HG03571 (cell line): ENCODE data around the gene JPT2.

Experiments used
- ATAC-seq: cut with Tn5 transposase; IDR thresholded peaks from one replicate; pipeline ENCODE4 v1.9.1; 2021; ENCODE audit not compliant: unreplicated experiment

Gene JPT2

DNA sequence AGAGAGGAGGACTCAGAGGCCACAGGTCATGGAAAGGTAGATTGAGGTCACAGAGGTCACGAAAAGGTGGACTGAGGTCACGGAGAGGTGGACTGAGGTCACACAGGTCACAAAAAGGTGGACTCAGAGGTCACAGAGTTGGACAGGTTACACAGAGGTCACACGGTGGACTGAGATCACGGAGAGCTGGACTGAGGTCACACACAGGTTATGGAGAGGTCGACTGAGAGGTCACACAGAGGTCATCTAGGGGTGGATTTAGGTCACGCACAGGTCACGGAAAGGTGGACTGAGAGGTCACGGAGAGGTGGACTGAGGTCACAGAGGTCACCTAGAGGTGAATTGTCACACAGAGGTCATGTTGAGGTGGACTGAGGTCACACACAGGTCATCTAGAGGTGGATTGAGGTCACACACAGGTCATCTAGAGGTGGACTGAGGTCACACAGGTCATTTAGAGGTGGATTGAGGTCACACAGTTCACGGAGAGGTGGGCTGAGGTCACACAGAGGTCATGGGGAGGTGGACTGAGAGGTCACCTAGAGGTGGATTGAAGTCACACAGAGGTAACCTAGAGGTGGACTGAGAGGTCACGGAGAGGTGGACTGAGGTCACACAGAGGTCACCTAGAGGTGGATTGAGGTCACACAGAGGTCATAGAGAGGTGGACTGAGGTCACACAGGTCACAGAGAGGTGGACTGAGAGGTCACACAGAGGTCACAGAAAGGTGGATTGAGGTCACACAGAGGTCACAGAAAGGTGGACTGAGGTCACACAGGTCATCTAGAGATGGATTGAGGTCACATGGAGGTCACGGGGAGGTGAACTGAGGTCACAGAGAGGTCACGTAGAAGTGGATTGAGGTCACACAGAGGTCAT, 26.7 kb upstream of the JPT2 start:
- ATAC-seq, result no peak

DNA sequence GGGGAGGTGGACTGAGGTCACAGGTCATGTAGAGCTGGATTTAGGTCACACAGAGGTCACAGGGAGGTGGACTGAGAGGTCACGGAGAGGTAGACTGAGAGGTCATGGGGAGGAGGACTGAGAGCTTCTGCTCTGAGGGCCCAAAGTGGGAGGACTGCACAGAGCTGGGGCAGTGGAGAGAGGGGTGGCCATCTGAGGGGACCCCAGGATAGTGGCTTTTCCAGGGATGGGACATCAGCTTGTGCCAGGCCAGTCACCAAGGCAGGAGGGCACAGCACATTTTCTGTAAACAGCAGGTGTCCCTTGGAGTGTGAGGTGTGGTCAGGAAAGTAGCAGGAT, 26.1 kb upstream of the JPT2 start:
- ATAC-seq, result no peak

DNA sequence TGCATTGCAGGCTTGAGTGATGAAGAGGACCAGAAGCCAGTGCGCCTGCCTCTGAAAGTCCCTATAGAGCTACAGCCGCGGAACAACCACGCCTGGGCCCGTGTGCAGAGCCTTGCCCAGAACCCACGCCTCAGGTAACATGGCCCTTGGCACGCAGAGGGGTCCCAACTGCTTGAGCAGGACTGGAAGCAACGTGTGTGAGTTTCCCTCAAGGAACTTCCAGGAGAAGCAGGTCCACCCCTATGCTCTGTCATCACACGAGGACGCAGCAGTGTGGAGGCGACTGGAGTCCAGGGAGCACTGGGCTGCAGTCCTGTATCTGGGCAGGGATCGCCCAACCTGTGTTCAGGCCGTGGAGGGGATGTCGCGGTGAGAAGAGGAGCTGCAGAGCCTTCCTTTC, 25.1 kb upstream of the JPT2 start:
- ATAC-seq, result no peak

DNA sequence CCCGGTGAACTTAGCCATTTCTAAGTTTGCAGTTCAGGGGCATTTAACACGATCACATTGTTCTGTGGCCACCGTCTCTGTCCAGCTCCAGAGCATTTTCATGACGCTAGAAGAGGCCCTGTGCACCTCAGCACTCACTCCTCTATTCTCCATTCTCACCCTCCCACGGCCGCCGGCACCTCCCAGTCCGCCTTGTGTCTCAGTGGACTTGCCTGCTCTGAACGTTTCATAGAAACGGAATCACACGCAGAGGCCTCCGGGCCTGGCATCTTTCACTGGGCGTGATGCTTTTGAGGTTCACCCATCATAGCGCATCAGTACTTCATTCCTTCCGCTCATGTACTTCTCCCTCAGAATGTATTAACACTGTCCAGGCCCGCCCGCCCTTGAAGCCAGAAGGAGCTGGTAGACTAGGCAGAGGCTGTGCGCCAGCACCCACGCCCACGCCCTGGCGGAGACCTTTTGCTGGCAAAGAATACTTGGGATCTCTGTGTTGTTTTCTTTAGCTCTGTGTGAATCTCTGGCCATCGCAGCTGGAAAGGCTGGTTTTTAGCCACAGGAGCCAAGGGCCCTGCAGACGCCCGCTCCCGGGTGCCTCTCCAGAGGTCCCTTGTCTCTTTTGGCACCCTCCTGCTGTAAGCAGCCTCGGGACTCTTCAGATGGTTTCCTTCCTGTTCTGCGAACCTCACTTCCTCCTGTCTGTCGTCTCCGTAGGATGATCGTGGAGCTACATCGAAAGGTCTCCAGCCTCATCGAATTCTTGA, 23.4 kb upstream of the JPT2 start:
- ATAC-seq, result no peak

DNA sequence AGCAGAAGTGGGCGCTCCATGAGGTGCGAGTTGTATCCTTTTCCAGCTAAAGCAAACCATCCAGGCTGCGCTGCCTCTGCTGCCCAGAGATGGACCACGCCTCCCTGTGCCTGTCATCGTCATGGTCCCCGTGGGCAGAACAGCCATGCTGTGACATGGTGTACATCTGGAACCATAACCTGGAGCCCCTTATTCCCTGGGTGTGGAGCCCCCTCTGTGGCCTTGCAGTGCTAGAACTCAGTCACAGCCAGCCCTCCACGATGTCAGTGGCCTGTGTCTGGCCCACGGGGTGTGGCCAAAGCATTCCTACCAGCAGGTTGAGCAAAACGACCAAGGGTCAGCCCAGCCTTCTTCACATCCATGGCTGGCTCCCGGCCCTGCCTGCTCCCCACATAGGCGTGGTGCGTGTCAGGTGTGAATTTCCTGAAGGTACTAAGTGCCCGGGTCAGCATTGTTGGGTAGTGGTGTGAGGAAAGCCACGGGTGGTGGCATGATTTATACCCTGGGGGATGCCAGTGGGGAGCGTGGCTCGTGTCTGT, 22.7 kb upstream of the JPT2 start:
- ATAC-seq, result no peak

DNA sequence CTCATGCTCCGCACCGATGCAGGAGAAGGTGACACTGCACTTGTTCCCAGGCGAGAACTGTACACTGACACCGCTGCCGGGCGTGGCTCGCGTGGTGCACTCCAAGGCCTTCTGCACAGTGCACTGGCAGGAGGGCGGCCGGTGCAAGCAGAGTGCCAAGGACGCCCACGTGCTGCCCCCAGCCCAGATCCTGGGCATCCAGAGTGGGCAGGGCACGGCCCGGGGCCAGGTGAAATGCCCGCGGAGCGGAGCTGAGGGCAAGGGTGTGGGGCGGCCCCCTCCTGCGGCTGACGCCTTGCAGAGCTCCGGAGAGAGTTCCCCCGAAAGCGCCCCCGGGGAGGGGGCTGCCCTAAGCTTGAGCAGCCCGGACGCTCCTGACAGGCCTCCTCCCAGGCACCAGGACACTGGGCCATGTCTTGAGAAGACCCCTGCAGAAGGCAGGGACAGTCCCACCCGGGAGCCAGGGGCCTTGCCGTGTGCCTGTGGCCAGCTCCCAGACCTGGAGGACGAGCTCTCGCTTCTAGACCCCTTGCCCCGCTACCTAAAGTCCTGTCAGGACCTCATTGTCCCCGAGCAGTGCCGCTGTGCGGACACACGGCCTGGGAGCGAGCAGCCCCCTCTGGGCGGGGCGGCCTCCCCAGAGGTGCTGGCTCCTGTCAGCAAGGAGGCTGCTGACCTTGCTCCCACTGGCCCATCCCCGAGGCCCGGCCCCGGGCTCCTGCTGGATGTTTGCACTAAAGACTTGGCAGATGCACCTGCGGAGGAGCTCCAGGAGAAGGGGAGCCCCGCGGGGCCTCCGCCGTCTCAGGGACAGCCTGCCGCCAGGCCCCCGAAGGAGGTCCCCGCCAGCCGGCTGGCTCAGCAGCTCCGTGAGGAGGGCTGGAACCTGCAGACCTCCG, 21.9 kb upstream of the JPT2 start:
- ATAC-seq, result no peak

DNA sequence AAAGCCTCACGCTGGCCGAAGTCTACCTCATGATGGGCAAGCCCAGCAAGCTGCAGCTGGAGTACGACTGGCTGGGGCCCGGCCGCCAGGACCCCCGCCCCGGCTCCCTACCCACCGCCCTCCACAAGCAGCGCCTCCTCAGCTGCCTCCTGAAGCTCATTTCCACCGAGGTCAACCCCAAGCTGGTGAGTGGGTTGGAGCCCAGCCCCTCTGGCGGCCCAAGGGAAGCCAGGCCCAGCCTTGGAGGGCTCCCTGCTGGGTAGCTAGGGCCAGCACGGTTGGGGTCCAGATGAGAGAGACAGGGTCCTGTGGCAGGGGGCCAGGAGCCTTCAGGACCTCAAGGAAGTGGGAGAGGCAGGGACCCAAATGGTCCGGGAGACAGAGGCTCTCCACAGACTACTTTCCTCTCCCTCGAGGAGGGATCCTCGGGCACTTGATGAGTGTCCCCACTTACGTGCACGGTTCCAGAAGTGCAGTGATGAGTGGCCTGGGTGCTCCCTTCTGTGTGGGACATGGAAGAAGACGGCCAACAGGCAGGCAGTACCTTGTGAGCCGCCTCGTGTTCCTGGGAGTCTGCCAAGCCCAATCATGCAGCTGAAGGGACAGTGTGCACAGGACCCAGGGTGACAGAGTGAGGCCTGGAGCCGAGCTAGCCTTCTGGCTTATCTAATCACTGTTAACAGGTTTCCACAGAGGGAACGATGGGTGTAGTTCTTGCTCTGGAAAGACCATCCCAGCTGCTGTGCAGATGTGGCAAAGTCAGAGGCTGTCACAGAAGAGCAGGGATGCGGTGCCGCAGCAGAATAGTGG, 21.1 kb upstream of the JPT2 start:
- no peak for ATAC-seq

DNA sequence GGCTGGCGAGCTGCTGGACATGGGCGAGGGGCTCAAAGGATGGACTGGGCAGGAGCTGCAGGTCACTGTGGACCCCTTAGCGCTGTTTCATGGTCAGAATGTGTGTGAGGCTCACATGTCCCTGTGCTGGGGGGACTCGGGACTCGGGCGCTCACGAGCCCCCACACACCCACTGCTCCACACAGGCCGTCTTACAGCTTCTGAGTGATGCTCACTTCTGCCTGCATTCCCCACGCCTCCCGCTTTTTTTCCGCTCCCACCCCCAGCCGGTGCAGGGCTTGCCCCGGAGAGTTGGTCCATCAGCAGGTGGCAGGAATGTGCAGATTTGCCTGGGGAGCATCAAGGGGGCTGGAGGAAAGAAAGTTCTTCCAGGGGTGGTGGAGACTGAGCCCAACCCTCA, 20.2 kb upstream of the JPT2 start:
- no peak for ATAC-seq

DNA sequence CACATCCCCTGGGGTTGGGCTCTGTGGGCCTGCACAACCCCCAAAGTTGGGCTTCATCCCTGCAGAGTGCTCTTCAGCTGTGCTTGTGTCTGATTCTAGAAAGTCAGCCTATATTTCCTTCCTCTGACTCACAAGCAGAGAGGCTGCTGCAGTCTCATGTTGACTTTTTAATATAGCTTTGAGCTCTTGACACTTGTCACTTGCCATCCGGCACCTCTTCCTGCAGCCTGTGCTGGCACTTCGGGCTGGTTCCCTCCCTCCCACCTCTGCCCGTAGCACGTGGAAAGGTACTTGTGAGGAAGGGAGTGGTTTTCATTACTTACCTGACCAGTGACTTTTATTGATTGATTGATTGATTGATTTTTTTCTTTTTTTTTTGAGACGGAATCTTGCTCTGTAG, 19.0 kb upstream of the JPT2 start:
- no peak for ATAC-seq

DNA sequence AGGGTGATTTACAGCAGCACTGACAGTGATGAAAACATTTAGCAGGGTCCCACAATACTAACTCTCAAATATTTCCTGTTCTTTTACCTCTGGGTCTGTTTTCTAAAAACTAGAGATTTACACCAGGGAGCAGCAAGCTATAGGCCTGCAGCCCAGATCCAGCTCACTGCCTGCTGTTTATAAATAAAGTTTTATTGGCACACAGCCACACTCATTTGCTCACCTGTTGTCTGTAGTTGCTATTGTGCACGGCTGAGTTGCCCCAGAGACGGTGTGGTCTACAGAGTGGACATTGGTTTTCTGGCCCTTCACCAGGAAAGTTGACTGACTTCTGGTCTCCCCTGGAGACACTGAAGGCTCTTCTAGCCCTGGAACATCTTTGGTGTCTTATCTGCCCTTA, 16.3 kb upstream of the JPT2 start:
- no peak for ATAC-seq

DNA sequence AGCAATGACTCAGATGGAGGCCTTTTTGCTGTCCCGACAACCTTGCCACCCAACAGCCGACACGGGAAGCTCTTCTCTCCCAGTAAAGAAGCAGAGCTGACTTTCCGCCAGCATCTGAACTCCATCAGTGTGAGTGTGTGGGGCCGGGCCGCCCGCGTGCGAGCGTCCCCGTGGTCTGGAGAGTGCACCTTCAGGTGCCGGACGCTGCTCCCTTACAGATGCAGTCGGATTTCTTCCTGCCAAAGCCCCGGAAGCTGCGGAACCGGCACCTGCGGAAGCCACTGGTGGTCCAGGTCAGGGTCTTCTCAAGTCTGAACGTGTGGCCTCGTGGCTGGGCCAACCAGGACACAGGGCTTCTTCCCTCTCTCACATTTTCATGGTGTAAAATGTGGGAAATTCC, 15.5 kb upstream of the JPT2 start:
- no peak for ATAC-seq

DNA sequence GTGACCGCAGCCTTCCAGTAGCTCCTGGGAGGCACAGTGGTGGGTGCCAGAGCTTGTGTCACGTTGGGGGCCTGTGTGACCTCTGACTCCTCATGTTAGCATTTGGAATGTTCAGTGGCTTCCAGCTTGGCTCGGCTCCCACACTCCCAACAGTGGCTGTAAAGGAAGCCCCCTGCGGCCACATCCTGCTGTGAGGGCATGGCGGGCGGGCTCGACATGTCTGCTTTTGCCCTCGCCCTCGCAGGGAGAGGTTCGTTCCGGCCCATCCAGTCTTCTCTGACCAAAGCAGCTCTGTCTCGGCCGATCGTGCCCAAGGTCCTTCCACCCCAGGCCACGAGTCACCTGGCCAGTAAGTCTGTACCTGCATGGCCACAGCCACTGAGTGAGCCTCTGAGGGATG, 12.2 kb upstream of the JPT2 start:
- ATAC-seq, result no peak

DNA sequence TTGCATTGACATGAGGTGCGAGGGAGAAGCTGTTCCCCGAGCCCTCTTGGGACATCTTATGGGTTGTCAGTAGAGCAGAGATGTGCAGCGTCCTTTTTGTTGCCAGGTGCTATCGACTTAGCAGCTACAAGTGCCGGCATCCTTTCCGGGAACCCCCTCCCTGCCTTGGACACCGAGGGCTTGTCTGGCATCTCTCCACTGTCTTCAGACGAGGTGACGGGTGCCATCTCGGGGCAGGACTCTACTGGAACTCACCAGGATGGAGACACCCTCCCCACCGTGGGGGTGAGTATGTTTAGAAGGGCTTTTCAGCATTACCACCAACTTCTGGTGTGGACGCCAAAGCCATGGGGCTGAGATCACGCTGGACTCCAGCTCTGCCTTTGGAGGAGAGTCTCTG, 11.8 kb upstream of the JPT2 start:
- ATAC-seq, result no peak

DNA sequence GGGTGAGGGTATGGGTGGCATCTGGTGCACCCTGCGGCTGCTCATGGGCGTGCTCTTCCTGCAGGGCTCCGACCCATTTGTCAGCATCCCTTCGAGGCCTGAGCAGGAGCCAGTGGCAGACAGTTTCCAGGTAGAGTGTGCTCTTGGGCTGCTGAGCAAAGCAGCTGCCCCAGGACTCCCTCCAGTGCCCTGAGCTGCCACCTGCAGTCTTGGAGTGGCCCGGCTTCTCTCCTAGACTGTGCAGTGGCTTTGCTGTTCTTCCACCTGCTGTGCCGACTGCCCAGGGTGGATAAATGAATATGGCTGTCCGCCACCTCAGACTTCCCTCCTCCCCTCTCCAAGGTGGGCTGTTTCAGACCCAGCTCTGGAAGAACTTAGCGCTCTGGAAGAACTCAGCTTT, 10.8 kb upstream of the JPT2 start:
- ATAC-seq, result no peak

DNA sequence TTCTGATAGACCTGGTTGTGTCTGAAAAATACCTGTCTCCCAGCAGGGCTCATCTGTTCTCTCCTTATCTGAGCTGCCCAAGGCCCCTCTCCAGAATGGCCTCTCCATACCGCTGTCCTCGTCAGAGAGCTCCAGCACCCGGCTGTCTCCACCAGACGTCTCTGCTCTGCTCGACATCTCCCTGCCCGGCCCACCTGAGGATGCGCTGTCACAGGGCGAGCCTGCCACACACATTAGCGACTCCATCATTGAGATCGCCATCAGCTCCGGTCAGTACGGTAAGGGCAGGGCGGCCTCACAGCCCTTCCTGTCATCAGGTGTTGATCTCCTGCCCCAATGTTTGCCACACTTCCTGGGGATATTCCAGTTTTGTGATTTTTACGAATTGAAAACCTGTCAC, 10.2 kb upstream of the JPT2 start:
- ATAC-seq, result no peak

DNA sequence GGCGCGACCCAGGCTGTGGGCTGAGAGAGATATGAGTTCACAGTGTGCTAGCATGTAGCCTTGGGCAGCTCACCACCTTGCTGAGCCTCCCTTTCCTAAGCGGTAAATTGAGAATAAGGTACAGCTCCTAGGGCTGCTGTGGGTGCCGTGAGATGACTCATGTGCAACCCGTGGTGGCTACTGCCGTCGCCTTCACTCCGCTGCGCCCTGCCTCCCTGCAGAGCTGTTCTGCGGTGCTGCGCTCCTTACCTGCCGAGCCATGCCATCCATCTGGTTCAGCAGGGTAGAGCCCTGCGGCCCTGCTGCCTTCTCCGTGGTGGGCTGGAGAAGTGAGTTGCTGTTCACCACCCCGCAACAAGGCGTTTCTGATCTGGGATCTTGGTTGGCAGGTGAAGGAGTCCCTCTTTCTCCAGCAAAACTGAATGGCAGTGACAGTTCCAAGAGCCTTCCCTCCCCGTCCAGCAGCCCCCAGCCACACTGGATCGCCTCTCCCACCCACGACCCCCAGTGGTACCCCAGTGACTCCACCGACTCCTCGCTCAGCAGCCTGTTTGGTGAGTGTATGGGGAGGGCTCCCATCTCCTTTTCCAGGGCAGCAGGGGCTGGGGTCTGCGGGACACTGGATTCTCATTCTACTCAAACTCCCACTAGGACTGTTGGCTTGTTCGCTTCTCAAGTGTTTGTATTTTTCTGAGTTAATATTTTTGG, 9.3 kb upstream of the JPT2 start:
- ATAC-seq, result no peak

DNA sequence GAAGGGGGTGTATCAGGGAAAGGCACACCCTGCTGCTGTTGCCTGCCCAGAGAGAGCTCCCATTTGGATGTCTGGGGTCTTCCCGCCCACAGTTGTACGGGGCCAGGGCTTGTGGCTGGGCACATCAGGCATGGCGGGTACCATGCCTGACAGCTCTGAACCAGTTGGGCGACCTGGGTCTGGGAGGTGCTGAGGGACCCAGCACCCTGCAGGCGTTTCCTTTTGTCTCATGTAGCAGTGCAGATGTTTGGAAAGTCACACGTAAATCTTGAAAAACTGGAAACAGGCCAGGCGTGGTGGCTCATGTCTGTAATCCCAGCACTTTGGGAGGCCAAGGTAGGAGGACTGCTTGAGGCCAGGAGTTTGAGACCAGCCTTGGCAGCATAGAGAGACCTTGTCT, 8.4 kb upstream of the JPT2 start:
- ATAC-seq, result no peak

DNA sequence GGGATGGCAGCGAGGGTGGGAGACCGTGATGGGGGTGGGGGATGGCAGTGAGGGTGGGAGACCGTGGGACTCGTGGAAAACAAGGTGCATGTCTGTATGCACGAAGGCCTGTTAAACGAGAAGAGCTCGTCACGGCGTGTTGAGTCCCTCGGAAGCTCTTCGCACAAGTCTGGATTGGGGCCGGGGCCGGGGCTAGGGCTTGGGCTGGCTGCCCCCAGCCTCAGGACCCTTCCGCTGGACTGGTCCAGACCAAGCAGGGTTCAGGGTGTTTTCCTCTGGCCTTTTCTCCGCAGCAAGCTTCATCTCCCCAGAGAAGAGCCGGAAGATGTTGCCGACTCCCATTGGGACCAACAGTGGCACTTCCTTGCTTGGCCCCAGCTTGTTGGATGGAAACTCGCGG, 7.7 kb upstream of the JPT2 start:
- ATAC-seq, result no peak

DNA sequence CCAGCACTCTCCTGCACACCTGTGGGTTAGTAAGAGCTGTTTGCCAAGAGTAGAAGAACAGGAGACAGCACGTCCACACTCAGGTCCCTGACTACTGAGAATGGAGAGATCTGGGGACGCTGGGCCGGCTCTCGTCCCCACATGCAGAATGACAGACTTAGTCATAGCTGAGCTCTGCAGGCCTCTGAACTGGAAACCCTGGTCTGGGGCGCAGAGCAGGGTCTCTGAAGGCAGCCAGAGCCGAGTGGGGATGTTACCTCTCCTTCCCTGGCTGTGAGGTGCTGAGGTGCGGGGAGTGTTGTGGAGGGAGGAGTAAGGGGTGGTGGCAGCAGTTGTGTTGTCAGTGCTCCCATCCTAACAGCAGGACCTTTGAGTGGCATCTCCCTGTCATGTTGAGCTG, 7.2 kb upstream of the JPT2 start:
- no peak for ATAC-seq
